WI38 (cell line): Measurements from ENCODE around the gene TOMT.
"Not testable (repeated sequence)": the region's sequence is repeated elsewhere in the genome, so short reads cannot be mapped to it uniquely, and the experiment has no call there.

Experiments
- H3K4me3 ChIP-seq: 2 replicates; pipeline ENCODE4 v1.5.1; 2011; ENCODE audit warnings: low read depth, mild to moderate bottlenecking, control low read depth, low read length
- TF ChIP-seq, protein P1 (sequence below): IDR thresholded peaks from 2 replicates; pipeline ENCODE4 v1.5.1; 2012; ENCODE audit warnings: low read depth, mild to moderate bottlenecking, control low read depth, low read length

Gene TOMT

DNA sequence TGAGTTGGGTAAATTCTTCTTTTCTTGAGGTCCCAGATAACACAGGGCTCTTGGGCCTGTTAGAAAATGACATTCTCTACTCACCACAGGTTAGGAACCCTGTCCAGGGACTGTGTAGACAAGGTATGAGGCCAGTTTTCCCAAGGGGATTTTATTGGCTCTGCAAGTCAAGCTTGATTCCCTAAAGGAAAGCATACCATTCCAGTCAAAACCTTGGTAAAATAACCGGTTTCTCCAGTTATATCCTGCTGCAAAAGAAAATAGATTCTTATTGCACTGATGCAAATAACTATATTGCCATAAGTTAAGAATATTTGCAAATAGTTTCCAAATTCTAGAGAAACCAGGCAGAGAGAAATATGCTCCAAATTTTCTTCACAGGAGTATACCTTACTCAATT lies 20.2 kb downstream of the TOMT start:
- TF ChIP-seq, protein P1, sequence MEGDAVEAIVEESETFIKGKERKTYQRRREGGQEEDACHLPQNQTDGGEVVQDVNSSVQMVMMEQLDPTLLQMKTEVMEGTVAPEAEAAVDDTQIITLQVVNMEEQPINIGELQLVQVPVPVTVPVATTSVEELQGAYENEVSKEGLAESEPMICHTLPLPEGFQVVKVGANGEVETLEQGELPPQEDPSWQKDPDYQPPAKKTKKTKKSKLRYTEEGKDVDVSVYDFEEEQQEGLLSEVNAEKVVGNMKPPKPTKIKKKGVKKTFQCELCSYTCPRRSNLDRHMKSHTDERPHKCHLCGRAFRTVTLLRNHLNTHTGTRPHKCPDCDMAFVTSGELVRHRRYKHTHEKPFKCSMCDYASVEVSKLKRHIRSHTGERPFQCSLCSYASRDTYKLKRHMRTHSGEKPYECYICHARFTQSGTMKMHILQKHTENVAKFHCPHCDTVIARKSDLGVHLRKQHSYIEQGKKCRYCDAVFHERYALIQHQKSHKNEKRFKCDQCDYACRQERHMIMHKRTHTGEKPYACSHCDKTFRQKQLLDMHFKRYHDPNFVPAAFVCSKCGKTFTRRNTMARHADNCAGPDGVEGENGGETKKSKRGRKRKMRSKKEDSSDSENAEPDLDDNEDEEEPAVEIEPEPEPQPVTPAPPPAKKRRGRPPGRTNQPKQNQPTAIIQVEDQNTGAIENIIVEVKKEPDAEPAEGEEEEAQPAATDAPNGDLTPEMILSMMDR = no peak
- H3K4me3 ChIP-seq = no peak overlapping the region

DNA sequence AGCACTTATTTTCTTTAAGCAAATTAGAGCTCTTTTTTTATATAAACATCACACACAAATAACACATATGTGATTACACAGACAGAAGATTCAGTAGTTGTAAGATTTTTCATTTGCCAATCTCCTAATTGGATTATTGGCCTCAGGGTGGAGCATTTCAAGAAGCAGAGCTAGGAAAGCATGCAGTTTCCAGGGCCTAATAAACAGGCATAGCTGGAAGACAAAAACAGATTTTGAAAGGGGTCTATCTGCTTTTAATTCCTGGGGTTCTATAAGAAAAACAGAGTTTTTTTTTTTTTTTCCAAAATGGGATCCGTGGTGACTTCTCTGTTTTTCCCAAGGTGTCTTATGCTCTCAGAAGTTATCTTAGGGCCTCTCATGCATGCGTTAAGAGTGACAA lies 22.2 kb downstream of the TOMT start:
- H3K4me3 ChIP-seq = no peak overlapping the region
- TF ChIP-seq, protein P1 = no peak

DNA sequence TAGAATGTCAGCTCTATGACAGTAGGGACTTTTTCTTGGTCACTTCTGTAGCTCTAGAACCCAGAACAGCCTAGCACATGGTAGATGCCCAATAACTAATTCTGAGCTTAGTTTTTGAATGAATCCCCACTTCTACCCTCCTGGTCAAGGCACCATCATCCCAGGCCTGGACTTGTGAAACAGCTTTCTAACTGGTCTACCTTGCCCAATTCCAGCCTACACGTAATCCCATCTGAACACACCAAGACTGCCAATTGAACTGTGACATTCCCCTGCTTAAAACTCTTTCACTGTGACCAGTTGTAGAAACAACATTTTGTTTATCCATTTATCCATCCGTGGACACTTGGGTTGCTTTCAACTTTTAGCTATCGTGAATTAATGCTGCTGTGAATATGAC lies 23.7 kb downstream of the TOMT start:
- no peak overlapping the region for H3K4me3 ChIP-seq
- TF ChIP-seq, protein P1 = no peak

DNA sequence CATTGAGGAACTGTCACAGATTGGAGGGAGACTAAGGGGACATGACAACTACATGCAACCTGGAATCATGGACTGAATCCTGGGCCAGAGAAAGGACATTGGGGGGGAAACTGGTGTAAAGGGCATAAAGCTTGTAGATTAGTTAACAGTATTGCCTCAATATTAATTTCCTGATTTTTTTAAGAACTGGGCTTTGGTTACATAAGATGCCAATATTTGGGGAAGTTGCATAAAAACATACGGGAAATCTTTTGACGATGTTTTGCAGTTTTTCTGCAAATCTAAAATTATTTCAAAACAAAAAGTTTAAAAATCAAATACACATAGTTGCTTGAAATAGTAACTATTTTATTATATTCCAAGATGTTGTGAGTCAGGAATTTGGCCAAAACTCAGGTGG lies 26.9 kb downstream of the TOMT start:
- TF ChIP-seq, protein P1 = no peak
- H3K4me3 ChIP-seq = no peak overlapping the region

DNA sequence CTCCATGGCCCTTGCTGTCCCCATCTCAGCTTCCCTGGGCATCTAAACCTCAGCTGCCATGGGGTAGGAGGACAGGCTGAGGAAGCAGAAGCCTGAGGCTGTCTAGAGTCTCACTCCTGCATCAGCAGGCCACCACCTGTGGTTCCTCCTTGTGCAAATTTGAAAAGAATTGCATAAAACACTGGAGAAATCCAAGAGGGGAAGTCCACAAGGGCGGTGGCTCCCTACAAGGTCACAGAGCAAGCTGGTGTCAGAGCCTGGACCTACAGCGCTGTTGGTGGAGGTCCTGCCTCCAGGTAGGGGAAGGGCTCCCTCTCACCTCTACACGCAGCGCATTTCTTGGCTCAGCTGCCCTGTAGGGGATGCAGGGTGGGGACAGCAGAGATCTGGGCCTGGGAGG lies 29.7 kb downstream of the TOMT start, which contains the start of gene FOLR3:
Gene FOLR3 (plus strand): TSS at position 253 of the 400 bp plus-strand sequence. CDS start 228 bp downstream, outside the sequence.
- H3K4me3 ChIP-seq = not testable (repeated sequence)

DNA sequence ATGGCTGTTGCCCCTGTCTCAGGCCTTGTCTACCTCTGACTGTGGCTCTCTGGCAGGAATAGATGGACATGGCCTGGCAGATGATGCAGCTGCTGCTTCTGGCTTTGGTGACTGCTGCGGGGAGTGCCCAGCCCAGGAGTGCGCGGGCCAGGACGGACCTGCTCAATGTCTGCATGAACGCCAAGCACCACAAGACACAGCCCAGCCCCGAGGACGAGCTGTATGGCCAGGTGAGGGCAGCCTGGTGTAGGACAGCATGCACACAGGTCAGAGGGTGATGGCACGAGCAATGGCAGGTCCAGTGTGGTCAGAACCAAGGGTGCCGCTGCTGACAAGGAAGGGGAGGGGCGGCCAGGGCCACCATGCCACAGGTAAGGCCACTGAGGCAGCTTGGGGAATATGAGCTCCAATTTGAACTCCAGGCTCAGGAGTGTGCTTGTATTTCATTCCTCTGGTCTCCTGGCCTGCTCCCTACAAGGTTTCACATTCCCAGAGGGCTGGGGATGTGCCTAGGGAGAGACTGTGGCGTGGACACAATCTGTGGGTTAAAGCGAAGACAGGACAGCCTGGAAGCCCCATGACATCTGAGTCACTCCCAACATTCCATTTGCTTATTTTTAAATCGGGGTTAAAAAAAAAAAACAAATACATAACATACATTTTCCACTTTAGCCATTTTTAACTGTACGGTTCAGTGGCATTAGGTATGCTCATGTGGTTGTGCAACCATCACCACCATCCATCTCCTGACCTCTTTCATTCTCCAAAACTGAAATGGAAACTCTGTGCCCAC lies 30.4 kb downstream of the TOMT start:
- TF ChIP-seq, protein P1 = no peak
- H3K4me3 ChIP-seq = no peak overlapping the region

DNA sequence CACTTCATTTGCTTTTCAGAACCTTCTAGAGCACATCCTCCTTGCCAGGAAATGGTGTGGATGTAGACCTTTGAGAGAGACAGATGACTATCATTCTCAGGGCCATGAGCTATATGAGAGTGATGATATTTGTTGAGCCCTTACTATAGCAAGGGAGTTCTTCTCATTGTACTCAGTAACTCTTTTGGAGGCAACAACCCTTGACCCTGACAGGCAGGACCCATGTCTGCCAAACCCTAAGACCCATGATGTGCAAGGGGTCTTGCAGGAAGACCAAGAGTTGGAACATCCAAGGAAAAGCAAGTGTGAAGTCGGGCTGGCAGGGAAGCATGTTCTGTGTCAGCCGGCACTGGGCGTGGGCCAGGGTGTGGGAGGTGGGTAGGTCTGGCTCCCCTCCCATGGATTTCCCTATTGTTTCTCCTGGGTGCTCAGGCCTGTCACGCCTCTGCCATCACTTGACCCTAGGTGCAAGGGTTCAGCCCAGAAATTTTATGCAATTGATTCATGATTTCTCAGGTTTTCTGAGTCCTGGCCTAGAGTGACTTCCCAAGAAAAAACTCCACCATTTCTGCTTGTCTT lies 31.0 kb downstream of the TOMT start:
- TF ChIP-seq, protein P1 = no peak
- H3K4me3 ChIP-seq = no peak overlapping the region
